ENCODE results near the gene ERBB4.

ERBB4 gene

DNA sequence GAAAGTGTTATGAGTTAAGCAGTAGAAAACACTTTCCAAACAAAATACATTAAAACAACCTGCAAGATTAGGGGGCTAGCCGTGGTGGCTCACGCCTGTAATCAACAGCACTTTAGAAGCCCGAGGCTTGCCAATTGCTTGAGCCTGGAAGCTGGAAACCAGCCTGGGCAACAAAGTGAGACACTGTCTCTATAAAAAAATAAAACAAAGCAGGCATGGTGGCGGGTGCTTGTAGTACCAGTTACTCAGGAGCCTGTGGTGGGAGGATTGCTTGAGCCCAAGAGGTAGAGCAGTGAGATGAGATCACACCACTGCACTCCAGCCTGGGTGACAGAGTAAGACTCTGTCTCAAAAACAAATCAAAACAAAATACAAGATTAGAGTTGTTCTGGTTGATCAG, 208.3 kb downstream of the ERBB4 start:
- no peaks in the 10 kb centered on the region for H3K36me3 ChIP-seq
- H3K9me3 ChIP-seq, result 0 out of 2 replicates have a peak, but pooled peaks cover 2% of the 10 kb centered on the region
- no peaks in the 10 kb centered on the region for H3K27me3 ChIP-seq
- peaks cover 11% of the 10 kb centered on the region for H3K4me1 ChIP-seq
- TF ChIP-seq, protein P1, sequence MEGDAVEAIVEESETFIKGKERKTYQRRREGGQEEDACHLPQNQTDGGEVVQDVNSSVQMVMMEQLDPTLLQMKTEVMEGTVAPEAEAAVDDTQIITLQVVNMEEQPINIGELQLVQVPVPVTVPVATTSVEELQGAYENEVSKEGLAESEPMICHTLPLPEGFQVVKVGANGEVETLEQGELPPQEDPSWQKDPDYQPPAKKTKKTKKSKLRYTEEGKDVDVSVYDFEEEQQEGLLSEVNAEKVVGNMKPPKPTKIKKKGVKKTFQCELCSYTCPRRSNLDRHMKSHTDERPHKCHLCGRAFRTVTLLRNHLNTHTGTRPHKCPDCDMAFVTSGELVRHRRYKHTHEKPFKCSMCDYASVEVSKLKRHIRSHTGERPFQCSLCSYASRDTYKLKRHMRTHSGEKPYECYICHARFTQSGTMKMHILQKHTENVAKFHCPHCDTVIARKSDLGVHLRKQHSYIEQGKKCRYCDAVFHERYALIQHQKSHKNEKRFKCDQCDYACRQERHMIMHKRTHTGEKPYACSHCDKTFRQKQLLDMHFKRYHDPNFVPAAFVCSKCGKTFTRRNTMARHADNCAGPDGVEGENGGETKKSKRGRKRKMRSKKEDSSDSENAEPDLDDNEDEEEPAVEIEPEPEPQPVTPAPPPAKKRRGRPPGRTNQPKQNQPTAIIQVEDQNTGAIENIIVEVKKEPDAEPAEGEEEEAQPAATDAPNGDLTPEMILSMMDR (IDR thresholded peaks at IDR 0.05; ENCODE audit: low read depth, low read length), result no peak
- H3K4me3 ChIP-seq (ENCODE audit: low read depth, low read length), result no peak overlapping the region
- DNase-seq, result peak; percentile 69

DNA sequence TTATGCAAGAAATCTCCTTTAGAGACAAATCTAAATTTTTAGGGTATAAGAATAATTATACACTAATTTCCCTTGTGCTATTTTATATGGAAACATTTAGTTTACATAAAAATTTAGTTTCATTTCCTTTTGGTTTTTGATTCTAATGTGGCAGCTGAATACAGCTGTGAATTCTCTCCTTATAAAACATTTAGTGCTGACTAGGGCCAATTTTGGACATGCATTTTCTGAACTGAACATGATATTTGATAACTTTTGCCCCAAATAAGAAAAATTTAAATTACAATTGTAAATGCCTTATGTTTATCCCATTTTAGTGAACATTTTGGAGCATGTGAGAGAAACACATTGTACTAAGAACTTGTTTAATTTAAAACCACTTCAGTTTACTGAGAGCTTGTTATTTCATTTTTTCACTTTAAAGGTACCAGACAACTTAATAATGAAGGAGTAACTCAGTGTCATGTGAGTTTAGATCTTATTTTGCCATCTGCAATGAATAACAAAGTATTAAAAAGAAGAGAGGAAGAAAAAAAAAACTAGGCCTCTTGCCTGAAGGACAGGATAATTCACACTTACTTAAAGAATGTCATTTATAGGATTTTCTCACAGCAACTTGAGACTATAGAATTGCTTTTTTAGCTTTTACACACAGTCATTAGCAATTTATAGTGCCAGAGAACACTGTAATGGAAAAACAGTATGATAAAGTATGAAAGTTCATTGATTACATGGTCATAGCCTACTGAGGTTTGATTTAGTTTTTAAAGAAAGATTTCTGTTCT, 209.7 kb downstream of the ERBB4 start:
- no peak overlapping the region for H3K4me3 ChIP-seq (ENCODE audit: low read depth, low read length)
- DNase-seq, result no peak
- H3K27me3 ChIP-seq, result no peaks in the 10 kb centered on the region
- H3K4me1 ChIP-seq, result peaks cover 18% of the 10 kb centered on the region
- TF ChIP-seq, protein P1 (IDR thresholded peaks at IDR 0.05; ENCODE audit: low read depth, low read length), result no peak
- no peaks in the 10 kb centered on the region for H3K36me3 ChIP-seq
- 0 out of 2 replicates have a peak, but pooled peaks cover 2% of the 10 kb centered on the region for H3K9me3 ChIP-seq

DNA sequence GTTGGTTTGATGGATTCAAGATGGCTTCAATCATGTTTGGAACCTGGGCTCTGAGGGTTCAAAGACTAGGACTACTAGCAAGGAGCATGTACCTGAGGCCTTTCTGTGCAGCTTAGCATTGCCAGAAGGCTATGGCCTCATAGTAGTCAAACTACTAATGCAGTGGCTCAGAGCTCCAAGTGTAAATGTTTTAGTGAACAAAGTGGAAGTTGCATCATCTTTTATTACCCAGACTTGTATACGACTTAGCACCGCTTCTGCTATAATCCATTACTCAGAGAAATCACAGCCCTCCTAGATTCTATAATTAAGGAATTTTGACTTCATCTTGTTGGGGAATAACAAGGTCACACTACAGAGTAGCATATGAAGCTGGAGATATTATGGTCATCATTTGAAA, 210.5 kb downstream of the ERBB4 start:
- H3K27me3 ChIP-seq, result no peaks in the 10 kb centered on the region
- H3K9me3 ChIP-seq, result 0 out of 2 replicates have a peak, but pooled peaks cover 2% of the 10 kb centered on the region
- no peaks in the 10 kb centered on the region for H3K36me3 ChIP-seq
- peaks cover 19% of the 10 kb centered on the region for H3K4me1 ChIP-seq
- no peak overlapping the region for H3K4me3 ChIP-seq (ENCODE audit: low read depth, low read length)
- TF ChIP-seq, protein P1 (IDR thresholded peaks at IDR 0.05; ENCODE audit: low read depth, low read length), result no peak
- no peak for DNase-seq

DNA sequence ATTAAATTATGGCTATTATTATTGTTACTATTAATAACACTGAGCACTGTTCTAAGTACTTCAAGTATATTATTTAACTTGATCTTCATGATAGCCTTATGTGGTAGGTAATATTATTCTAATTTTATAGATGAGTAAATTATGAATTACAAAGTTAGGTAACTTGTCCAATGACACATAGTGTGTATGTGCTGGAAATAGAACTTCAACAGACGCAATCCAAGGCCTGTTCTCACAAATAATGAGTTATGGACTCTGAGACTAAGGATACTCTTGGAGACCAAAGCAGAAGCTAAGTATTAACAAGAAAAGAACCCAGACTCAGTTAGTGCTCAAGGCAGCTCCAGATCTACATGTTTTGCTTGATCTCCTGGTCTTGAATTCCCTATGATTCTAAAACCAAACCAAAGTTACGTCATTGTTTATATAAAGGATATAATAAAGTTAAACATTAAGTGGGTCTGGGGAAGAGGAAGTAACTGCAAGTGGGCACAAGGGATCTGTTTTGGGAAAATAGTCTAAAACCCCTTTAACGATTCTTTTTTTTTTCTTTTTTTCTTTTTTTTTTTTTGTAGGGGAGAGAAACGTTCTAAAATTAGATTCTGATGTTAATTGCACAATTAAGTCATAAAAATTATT, 211.3 kb downstream of the ERBB4 start:
- DNase-seq, result no peak
- Histone ChIP-seq H3K27me3 (no peaks in the 10 kb centered on the region), H3K4me3 (ENCODE audit: low read depth, low read length) (no peak overlapping the region), H3K36me3 (no peaks in the 10 kb centered on the region), H3K4me1 (peaks cover 19% of the 10 kb centered on the region), H3K9me3 (0 out of 2 replicates have a peak, but pooled peaks cover 2% of the 10 kb centered on the region)
- TF ChIP-seq, protein P1 (IDR thresholded peaks at IDR 0.05; ENCODE audit: low read depth, low read length), result no peak

DNA sequence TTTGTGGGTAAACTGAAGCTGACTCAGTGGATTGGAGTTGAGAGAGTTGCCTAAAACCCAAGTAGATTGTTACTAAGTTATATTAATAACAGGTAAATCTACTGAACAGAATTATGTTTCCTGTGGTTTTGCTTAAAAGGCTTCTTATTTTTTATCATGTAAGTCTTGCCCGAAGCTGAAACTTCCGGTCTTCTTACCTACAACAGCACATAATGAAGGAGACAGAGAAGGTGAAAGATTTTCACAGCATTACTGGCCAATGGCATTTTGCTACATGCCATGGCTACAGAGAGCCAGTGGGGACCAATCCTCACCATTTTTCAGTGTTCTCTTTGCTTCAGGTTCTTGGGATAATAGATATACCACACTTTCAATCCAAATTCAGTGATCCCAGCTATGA, 220.0 kb downstream of the ERBB4 start:
- Histone ChIP-seq H3K27me3 (no peaks in the 10 kb centered on the region), H3K4me3 (ENCODE audit: low read depth, low read length) (no peak overlapping the region), H3K9me3 (no peaks in the 10 kb centered on the region), H3K4me1 (peaks cover 11% of the 10 kb centered on the region), H3K36me3 (no peaks in the 10 kb centered on the region)
- DNase-seq, result no peak
- TF ChIP-seq, protein P1 (IDR thresholded peaks at IDR 0.05; ENCODE audit: low read depth, low read length), result no peak

DNA sequence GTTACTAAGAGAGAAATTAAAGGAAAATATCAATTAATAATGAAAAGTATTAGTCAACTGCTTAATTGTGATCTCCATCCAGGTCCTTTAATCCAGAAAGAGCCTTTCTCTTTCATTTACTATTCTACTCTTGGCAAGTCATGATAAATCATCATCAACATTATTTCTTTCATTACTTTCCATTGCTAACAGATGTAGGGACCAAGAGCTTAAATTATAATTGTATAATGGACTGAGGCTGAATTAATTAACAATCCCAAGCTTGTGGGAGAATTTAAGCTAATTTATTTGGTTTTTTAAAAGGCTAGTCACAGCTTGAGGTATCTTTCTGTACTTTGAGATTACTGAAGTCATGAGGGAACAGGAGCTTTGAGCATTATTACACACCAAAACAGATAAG, 223.9 kb downstream of the ERBB4 start:
- Histone ChIP-seq H3K36me3 (no peaks in the 10 kb centered on the region), H3K27me3 (no peaks in the 10 kb centered on the region), H3K4me1 (peaks cover 11% of the 10 kb centered on the region), H3K9me3 (no peaks in the 10 kb centered on the region), H3K4me3 (ENCODE audit: low read depth, low read length) (no peak overlapping the region)
- TF ChIP-seq, protein P1 (IDR thresholded peaks at IDR 0.05; ENCODE audit: low read depth, low read length), result no peak
- DNase-seq, result no peak
